H1 (cell line): ENCODE measurements around the gene CACNB4. TPM values are rescaled to one million over a fixed set of nuclear protein-coding genes. Genes with fewer than 3 reads are reported as not detected.

Experiments used
- CTCF ChIA-PET: fragments of 300-600 bp; sonication (Branson Sonifier 250); formaldehyde crosslinking; loops from one replicate; lab custom pipeline; 2021; ENCODE audit not compliant: partially characterized antibody; lab: Charles Lee
- POLR2A ChIA-PET: fragments of 300-600 bp; sonication (Branson Sonifier 250); formaldehyde crosslinking; loops from one replicate; lab custom pipeline; 2021; ENCODE audit warnings: inconsistent platforms; ENCODE audit not compliant: partially characterized antibody; lab: Charles Lee
- DNase-seq, 2 experiments: peaks; one replicate each; pipeline versions ENCODE4 v3.0.0 to v3.0.0-alpha.2; 2010 to 2022; ENCODE audit warnings: low spot score in 2 of 2, low read depth in 1 of 2, mixed read lengths in 1 of 2
- FAIRE-seq: peaks from 2 replicates; lab custom pipeline; 2011; peaks lifted over from hg19 to GRCh38; lab: Jason Lieb, UNC
- H2AFZ ChIP-seq: 2 replicates; pipeline ENCODE4 v1.8.1; 2012; ENCODE audit warnings: low read length, inconsistent platforms
- H2AK5ac ChIP-seq: 2 replicates; pipeline ENCODE4 v1.6.1; 2013; ENCODE audit warnings: low read depth, low read length
- H2BK120ac ChIP-seq: replicated peaks from 2 replicates; pipeline ENCODE3; 2013; ENCODE audit warnings: low read depth, low read length, inconsistent platforms
- H2BK12ac ChIP-seq: 2 replicates; pipeline ENCODE4 v1.6.1; 2013; ENCODE audit warnings: low read depth, low read length
- H2BK15ac ChIP-seq: 2 replicates; pipeline ENCODE4 v1.6.1; 2013; ENCODE audit warnings: low read length
- H2BK20ac ChIP-seq: 2 replicates; pipeline ENCODE4 v1.6.1; 2013; ENCODE audit warnings: low read length
- H2BK5ac ChIP-seq: 2 replicates; pipeline ENCODE4 v1.6.1; 2013; ENCODE audit warnings: low read depth, low read length
- H3K14ac ChIP-seq: 2 replicates; pipeline ENCODE4 v1.6.1; 2013; ENCODE audit warnings: inconsistent platforms; ENCODE audit not compliant: insufficient read length
- H3K18ac ChIP-seq: 2 replicates; pipeline ENCODE4 v1.6.1; 2013; ENCODE audit warnings: low read length; ENCODE audit errors: extremely low read depth
- H3K23ac ChIP-seq: 2 replicates; pipeline ENCODE4 v1.6.1; 2013; ENCODE audit warnings: inconsistent platforms; ENCODE audit not compliant: insufficient read length
- H3K23me2 ChIP-seq: 2 replicates; pipeline ENCODE4 v1.6.1; 2013; ENCODE audit warnings: low read depth, low read length
- H3K27ac ChIP-seq: 2 replicates; pipeline ENCODE4 v1.6.1; 2011; ENCODE audit warnings: low read depth, low read length, inconsistent platforms
- H3K27me3 ChIP-seq, 4 experiments: replicated peaks in 1 of 4; 1 replicate in 1 of 4; 2 replicates in 3 of 4; pipeline versions ENCODE4 v1.6.1 to v1.8.1; 2011 to 2013; ENCODE audit warnings: low read length in 3 of 4, mild to moderate bottlenecking in 3 of 4, inconsistent platforms in 2 of 4, mixed read lengths in 2 of 4, moderate library complexity in 1 of 4; ENCODE audit not compliant: control insufficient read depth in 3 of 4, insufficient read depth in 3 of 4; ENCODE audit errors: extremely low read depth in 1 of 4
- H3K36me3 ChIP-seq, 4 experiments: 2 replicates each; pipeline versions ENCODE4 v1.6.1 to v1.8.1; 2011 to 2013; ENCODE audit warnings: mild to moderate bottlenecking in 4 of 4, low read length in 3 of 4, moderate library complexity in 2 of 4, control low read depth in 1 of 4, inconsistent platforms in 1 of 4; ENCODE audit not compliant: insufficient read depth in 4 of 4, control insufficient read depth in 2 of 4
- H3K4ac ChIP-seq: replicated peaks from 2 replicates; pipeline ENCODE3; 2013; ENCODE audit warnings: low read length, low read depth, mixed read lengths, inconsistent platforms; ENCODE audit not compliant: insufficient read length
- H3K4me1 ChIP-seq, 4 experiments: replicated peaks in 1 of 4; 1 replicate in 1 of 4; 2 replicates in 3 of 4; pipeline versions ENCODE4 v1.6.1 to v1.8.1; 2011 to 2013; ENCODE audit warnings: low read length in 3 of 4, inconsistent platforms in 2 of 4, mixed read lengths in 1 of 4; ENCODE audit not compliant: insufficient read depth in 4 of 4, control insufficient read depth in 3 of 4
- H3K4me2 ChIP-seq, 2 experiments: 2 replicates each; pipeline versions ENCODE4 v1.6.1 to v1.8.1; 2011 to 2013; ENCODE audit warnings: low read depth in 2 of 2, low read length in 2 of 2, control low read depth in 1 of 2, inconsistent platforms in 1 of 2, mild to moderate bottlenecking in 1 of 2; ENCODE audit not compliant: insufficient read depth in 1 of 2
- H3K4me3 ChIP-seq, 4 experiments: fragments of 200-600, 300-600 bp in 1 of 4; sonication (generic), shearing (Covaris generic), sonication (Bioruptor Twin) in 1 of 4; 2 replicates each; pipeline versions ENCODE4 v1.5.1 to v1.8.1; 2011 to 2016; ENCODE audit warnings: low read length in 4 of 4, low read depth in 3 of 4, control low read depth in 2 of 4, inconsistent platforms in 2 of 4, mild to moderate bottlenecking in 2 of 4, mixed read lengths in 1 of 4, moderate library complexity in 1 of 4; ENCODE audit not compliant: insufficient read depth in 2 of 4; ENCODE audit errors: extremely low read depth in 1 of 4
- H3K56ac ChIP-seq: replicated peaks from 2 replicates; pipeline ENCODE3; 2013; ENCODE audit warnings: low read depth, mild to moderate bottlenecking, mixed read lengths, low read length, inconsistent platforms; ENCODE audit not compliant: insufficient read length
- H3K79me1 ChIP-seq: 2 replicates; pipeline ENCODE4 v1.6.1; 2013; ENCODE audit warnings: low read depth, low read length, control low read depth
- H3K79me2 ChIP-seq, 2 experiments: 2 replicates each; pipeline versions ENCODE4 v1.6.1 to v1.8.1; 2012 to 2013; ENCODE audit warnings: low read length in 2 of 2, mild to moderate bottlenecking in 2 of 2, inconsistent platforms in 1 of 2; ENCODE audit not compliant: insufficient read depth in 2 of 2, control insufficient read depth in 1 of 2
- H3K9ac ChIP-seq, 4 experiments: replicated peaks in 1 of 4; 1 replicate in 1 of 4; 2 replicates in 3 of 4; pipeline versions ENCODE4 v1.6.1 to v1.8.1; 2011 to 2013; ENCODE audit warnings: low read depth in 3 of 4, low read length in 3 of 4, control low read depth in 2 of 4, mild to moderate bottlenecking in 2 of 4, moderate library complexity in 2 of 4, inconsistent platforms in 1 of 4; ENCODE audit errors: extremely low read depth in 1 of 4
- H3K9me3 ChIP-seq, 2 experiments: 2 replicates each; pipeline versions ENCODE4 v1.6.1 to v1.8.1; 2012 to 2013; ENCODE audit warnings: mild to moderate bottlenecking in 2 of 2, moderate library complexity in 2 of 2, control low read depth in 1 of 2, inconsistent platforms in 1 of 2, low read depth in 1 of 2, low read length in 1 of 2, mixed read lengths in 1 of 2; ENCODE audit not compliant: insufficient read depth in 2 of 2
- H4K20me1 ChIP-seq, 2 experiments: replicated peaks in 1 of 2; 2 replicates each; pipeline versions ENCODE3 to v1.8.1; 2011 to 2013; ENCODE audit warnings: inconsistent platforms in 2 of 2, low read length in 2 of 2, mild to moderate bottlenecking in 1 of 2; ENCODE audit not compliant: insufficient read depth in 2 of 2, control insufficient read depth in 1 of 2
- H4K5ac ChIP-seq: 2 replicates; pipeline ENCODE4 v1.6.1; 2013; ENCODE audit warnings: low read length, low read depth, mixed read lengths, inconsistent platforms; ENCODE audit not compliant: insufficient read length
- H4K8ac ChIP-seq: 2 replicates; pipeline ENCODE4 v1.8.0; 2013; ENCODE audit warnings: mild to moderate bottlenecking, moderate library complexity, low read length, inconsistent platforms; ENCODE audit not compliant: insufficient read depth; ENCODE audit errors: extremely low read depth
- H4K91ac ChIP-seq: replicated peaks from 2 replicates; pipeline ENCODE3; 2013; ENCODE audit warnings: low read length, mixed read lengths, inconsistent platforms; ENCODE audit not compliant: insufficient read length
- ASH2L ChIP-seq: fragments of 200-600, 300-600 bp; sonication (generic); IDR thresholded peaks from one replicate; pipeline ENCODE4 v1.7.1; 2017; ENCODE audit warnings: low read length
- CHD1 ChIP-seq: IDR thresholded peaks from 2 replicates; pipeline ENCODE4 v1.6.1; 2012; ENCODE audit warnings: low read depth, low read length, improper control_type of control experiment
- CREB1 ChIP-seq: IDR thresholded peaks from 2 replicates; pipeline ENCODE4 v1.6.1; 2012; ENCODE audit warnings: inconsistent platforms
- EGR1 ChIP-seq: IDR thresholded peaks from 2 replicates; pipeline ENCODE4 v1.6.1; 2011; ENCODE audit warnings: low read depth, low read length, borderline replicate concordance
- EZH2 ChIP-seq: fragments of 200-600 bp; sonication (generic); IDR thresholded peaks from 2 replicates; pipeline ENCODE4 v1.7.1; 2012; ENCODE audit warnings: low read depth, mild to moderate bottlenecking, moderate library complexity, low read length, inconsistent platforms; ENCODE audit not compliant: severe bottlenecking
- JUN ChIP-seq: IDR thresholded peaks from 2 replicates; pipeline ENCODE4 v1.6.1; 2011; ENCODE audit warnings: low read depth, mild to moderate bottlenecking, improper control_type of control experiment, low read length
- MAX ChIP-seq: IDR thresholded peaks from 2 replicates; pipeline ENCODE4 v1.6.1; 2012; ENCODE audit warnings: inconsistent platforms
- SP4 ChIP-seq: IDR thresholded peaks from 2 replicates; pipeline ENCODE4 v1.6.1; 2012; ENCODE audit warnings: low read length, inconsistent platforms
- TEAD4 ChIP-seq: IDR thresholded peaks from 2 replicates; pipeline ENCODE4 v1.6.1; 2012; ENCODE audit warnings: low read depth, low read length, inconsistent platforms, mixed read lengths
- WGBS, 2 experiments: shearing (Covaris generic) in 1 of 2; methylation state at CpG; one replicate each; pipeline versions ENCODE4 v1.1.6 to v1.1.7; 2013 to 2015; ENCODE audit warnings: low lambda C conversion rate in 2 of 2, mixed read lengths in 2 of 2, inconsistent platforms in 1 of 2, low coverage in 1 of 2, missing lambda C conversion rate in 1 of 2; ENCODE audit not compliant: insufficient replicate concordance in 2 of 2, insufficient coverage in 1 of 2, insufficient read length in 1 of 2; ENCODE audit errors: extremely low coverage in 1 of 2, missing lambda C conversion rate in 1 of 2; 5-methylcytosine and 5-hydroxymethylcytosine counted together
- polyA plus RNA-seq, 7 experiments: library from polyadenylated mRNA; depleted of rRNA in 3 of 7; stranded (reverse) in 5 of 7; unstranded in 2 of 7; fragments of >200 nt in 5 of 7; fragments of 200-250 nt in 2 of 7; gene quantifications; 1 replicate in 5 of 7; 2 replicates in 1 of 7; 4 replicates in 1 of 7; pipeline versions ENCODE4 v1.2.1 to v1.2.3, GENCODE V29; 2011 to 2013; ENCODE audit warnings: missing spikeins in 2 of 7, mixed read lengths in 2 of 7
- total RNA-seq: library from RNA; stranded (reverse); fragmentation: NEBNext Ultra II Directional; extraction: Animal tissue kit (Norgen Biotek cat#: 25700); gene quantifications from 2 replicates; pipeline ENCODE4 v1.2.1, GENCODE V29; 2021

The CACNB4 gene
- total and polyA plus RNA-seq, 2 of the 8 experiments (the other 6 are each of a cell fraction or from before 2014, with no cell fraction given) = 2.0 to 4.0 TPM

- no peak overlapping the region for H4K5ac ChIP-seq
- no peaks in the 10 kb centered on the region for H3K4me1 ChIP-seq
- H3K14ac ChIP-seq = no peak overlapping the region
- 90% methylated on average over 4 of the region's 4 CpGs; no CpG with 5 or more reads in 1 of the 2 experiments for WGBS, 2 experiments
- H3K4me2 ChIP-seq = no peak overlapping the region
- no peaks in the 10 kb centered on the region for H3K23me2 ChIP-seq
- H3K9ac ChIP-seq = no peak overlapping the region
- H3K36me3 ChIP-seq = peaks cover 0 to 4% (median 0%) of the 10 kb centered on the region in 4 experiments; a peak in 1 of 8 replicates
- no peak overlapping the region for H3K4ac ChIP-seq
- no peak overlapping the region for H2AK5ac ChIP-seq
- no peaks in the 10 kb centered on the region for H3K79me2 ChIP-seq
- H4K20me1 ChIP-seq = no peaks in the 10 kb centered on the region
- H2BK20ac ChIP-seq = no peak overlapping the region
- H2BK5ac ChIP-seq = no peak overlapping the region
- H2BK15ac ChIP-seq = no peak overlapping the region
- H3K27ac ChIP-seq = no peak overlapping the region
- H4K91ac ChIP-seq = no peak overlapping the region
- FAIRE-seq = no peak
- TF ChIP-seq EZH2 (no peak), ASH2L (no peak), TEAD4 (no peak), SP4 (no peak), CHD1 (no peak), JUN (no peak), CREB1 (no peak), EGR1 (no peak), MAX (no peak)
- DNase-seq = no peak
- no peak overlapping the region for H2BK12ac ChIP-seq
- no peak overlapping the region for H3K23ac ChIP-seq
- H3K27me3 ChIP-seq = no peaks in the 10 kb centered on the region
- H3K9me3 ChIP-seq = 0 out of 4 replicates have a peak, but pooled peaks cover 0 to 2% of the 10 kb centered on the region in 2 experiments
- ChIA-PET CTCF (interaction anchor here (1.0 to 2.0 kb wide), 4 partner anchors 12 to 156 kb away, joined by 3 to 10 read pairs (median 5); no protein-coding TSS in a partner anchor), POLR2A (interaction anchor here (1.6 kb wide), 1 partner anchor 10 kb away, joined by 7 read pairs; no protein-coding TSS in a partner anchor)
- H2AFZ ChIP-seq = no peak overlapping the region
- no peak overlapping the region for H2BK120ac ChIP-seq
- no peak overlapping the region for H3K56ac ChIP-seq
- H3K18ac ChIP-seq = no peak overlapping the region
- no peak overlapping the region for H3K4me3 ChIP-seq
- no peak overlapping the region for H4K8ac ChIP-seq
- no peaks in the 10 kb centered on the region; the same call in 1 of the 2 replicates for H3K79me1 ChIP-seq
Measured at GRCh38 chr2:151789055-151789834, 309.6 kb downstream of the CACNB4 start.
